HCT116 (cell line): ENCODE measurements around the gene CCSER1. TPM values are rescaled to one million over a fixed set of nuclear protein-coding genes. Genes with fewer than 3 reads are reported as not detected.

Source experiments
- ATAC-seq: fragments of 200-7000 bp; cut with Tn5 transposase; 2 replicates; pipeline ENCODE4 v1.9.1; 2020; ENCODE audit warnings: mild to moderate bottlenecking, moderate library complexity
- BruUV-seq: library from RNA; stranded (reverse); fragments of 400-500 nt; replicated peaks from 2 replicates; lab custom pipeline; 2021; lab: Mats Ljungman, UMichigan
- CTCF ChIA-PET: fragments of 300-600 bp; sonication (Branson Sonifier 250); formaldehyde crosslinking; loops from one replicate; lab custom pipeline; 2021; ENCODE audit warnings: antibody characterized with exemption; lab: Charles Lee
- POLR2A ChIA-PET: fragments of 300-600, 350-600 bp; sonication (Branson Sonifier 250); formaldehyde crosslinking; loops from one replicate; lab custom pipeline; 2021; ENCODE audit warnings: antibody characterized with exemption; lab: Charles Lee
- RAD21 ChIA-PET, 2 experiments: fragments of 300-600 bp; sonication (Branson Sonifier 250); formaldehyde crosslinking; loops; one replicate each; lab custom pipeline; 2023; ENCODE audit warnings: low total read pairs in 2 of 2; ENCODE audit not compliant: uncharacterized antibody in 2 of 2, unreplicated experiment in 2 of 2, low non-redundant PET in 1 of 2; lab: Charles Lee
- DNase-seq: peaks from one replicate; pipeline ENCODE4 v3.0.0-alpha.2; 2010; ENCODE audit warnings: low read depth, low spot score
- H2AFZ ChIP-seq: fragments of 200-600 bp; shearing (Covaris generic), sonication (generic); 2 replicates; pipeline ENCODE4 v1.6.1; 2017; ENCODE audit warnings: low read depth, mixed run types, mixed read lengths, antibody characterized with exemption, low read length; ENCODE audit not compliant: poor library complexity, severe bottlenecking
- H3K27ac ChIP-seq: 2 replicates; pipeline ENCODE4 v1.5.1; 2012; ENCODE audit warnings: low read depth, low read length
- H3K27me3 ChIP-seq: fragments of 200-600 bp; sonication (generic); 2 replicates; pipeline ENCODE4 v1.6.1; 2016; ENCODE audit warnings: mixed run types, low read length, mixed read lengths; ENCODE audit not compliant: insufficient read depth
- H3K36me3 ChIP-seq, 2 experiments: fragments of 200-500 bp in 1 of 2; fragments of 200-600 bp in 1 of 2; sonication (Bioruptor generic) in 1 of 2; sonication (generic) in 1 of 2; 2 replicates each; pipeline versions ENCODE4 v1.5.1 to v1.6.1; 2014 to 2016; ENCODE audit warnings: low read length in 2 of 2, inconsistent platforms in 1 of 2, mixed read lengths in 1 of 2, mixed run types in 1 of 2; ENCODE audit not compliant: insufficient read depth in 2 of 2, control insufficient read depth in 1 of 2
- H3K4me1 ChIP-seq, 2 experiments: fragments of 200-600 bp in 1 of 2; sonication (generic) in 1 of 2; 2 replicates each; pipeline versions ENCODE4 v1.5.1 to v1.6.1; 2012 to 2017; ENCODE audit warnings: low read length in 2 of 2, inconsistent platforms in 1 of 2, mild to moderate bottlenecking in 1 of 2, mixed read lengths in 1 of 2, mixed run types in 1 of 2, moderate library complexity in 1 of 2; ENCODE audit not compliant: insufficient read depth in 2 of 2, control insufficient read depth in 1 of 2
- H3K4me2 ChIP-seq: fragments of 200-600 bp; sonication (generic); 2 replicates; pipeline ENCODE4 v1.6.1; 2017; ENCODE audit warnings: mixed run types, low read length, mixed read lengths
- H3K4me3 ChIP-seq, 2 experiments: fragments of 200-600 bp in 1 of 2; sonication (generic) in 1 of 2; replicated peaks in 1 of 2; 2 replicates each; pipeline ENCODE4 v1.5.1; 2011 to 2016; ENCODE audit warnings: low read length in 2 of 2, control low read depth in 1 of 2, low read depth in 1 of 2, mild to moderate bottlenecking in 1 of 2, mixed read lengths in 1 of 2, mixed run types in 1 of 2
- H3K79me2 ChIP-seq: fragments of 200-600 bp; sonication (generic); 2 replicates; pipeline ENCODE4 v1.6.1; 2017; ENCODE audit warnings: mild to moderate bottlenecking, mixed run types, low read length, moderate library complexity, mixed read lengths; ENCODE audit not compliant: insufficient read depth
- H3K9ac ChIP-seq: fragments of 200-600 bp; sonication (generic); 2 replicates; pipeline ENCODE4 v1.6.1; 2016; ENCODE audit warnings: low read length, mixed read lengths
- H3K9me2 ChIP-seq: fragments of 200-600 bp; sonication (generic), shearing (Covaris generic); 2 replicates; pipeline ENCODE4 v1.6.1; 2017; ENCODE audit warnings: mixed run types, mild to moderate bottlenecking, moderate library complexity; ENCODE audit not compliant: insufficient read depth
- H3K9me3 ChIP-seq, 2 experiments: fragments of 200-500 bp in 1 of 2; fragments of 200-600 bp in 1 of 2; sonication (Bioruptor generic) in 1 of 2; sonication (generic) in 1 of 2; 2 replicates each; pipeline ENCODE4 v1.6.1; 2014 to 2017; ENCODE audit warnings: low read length in 2 of 2, mixed read lengths in 2 of 2, inconsistent platforms in 1 of 2, low read depth in 1 of 2, mild to moderate bottlenecking in 1 of 2, mixed run types in 1 of 2, moderate library complexity in 1 of 2; ENCODE audit not compliant: control insufficient read depth in 1 of 2, insufficient read depth in 1 of 2
- H4K20me1 ChIP-seq: fragments of 200-600 bp; sonication (generic), shearing (Covaris generic); 2 replicates; pipeline ENCODE4 v1.6.1; 2017; ENCODE audit warnings: mixed run types, mild to moderate bottlenecking, moderate library complexity; ENCODE audit not compliant: insufficient read depth
- CBX3 ChIP-seq: IDR thresholded peaks from 2 replicates; pipeline ENCODE4 v1.6.1; 2012; ENCODE audit warnings: low read depth
- CTCF ChIP-seq, 3 experiments: fragments of 200-600 bp in 1 of 3; sonication (generic) in 1 of 3; IDR thresholded peaks in 2 of 3; conservative IDR thresholded peaks in 1 of 3; 2 replicates each; pipeline ENCODE4 v1.5.1; 2012 to 2017; ENCODE audit warnings: low read depth in 2 of 3, low read length in 2 of 3, antibody characterized with exemption in 1 of 3, borderline replicate concordance in 1 of 3, control low read depth in 1 of 3, mild to moderate bottlenecking in 1 of 3, mixed read lengths in 1 of 3, mixed run types in 1 of 3, moderate library complexity in 1 of 3; ENCODE audit not compliant: insufficient read depth in 1 of 3
- FOSL1 ChIP-seq: IDR thresholded peaks from 2 replicates; pipeline ENCODE4 v1.6.1; 2012; ENCODE audit warnings: low read depth
- JUND ChIP-seq: IDR thresholded peaks from 2 replicates; pipeline ENCODE4 v1.6.1; 2012
- POLR2AphosphoS5 ChIP-seq: IDR thresholded peaks from 2 replicates; pipeline ENCODE4 v1.6.1; 2011; ENCODE audit warnings: mild to moderate bottlenecking, low read depth, low read length, moderate library complexity
- RAD21 ChIP-seq: IDR thresholded peaks from 2 replicates; pipeline ENCODE4 v1.6.1; 2012; ENCODE audit warnings: low read depth, mild to moderate bottlenecking
- ZBTB33 ChIP-seq: IDR thresholded peaks from 2 replicates; pipeline ENCODE4 v1.6.1; 2011; ENCODE audit warnings: mild to moderate bottlenecking, low read length, moderate library complexity; ENCODE audit not compliant: insufficient replicate concordance; ENCODE audit errors: extremely low read depth
- ZNF274 ChIP-seq: fragments of 200-500 bp; sonication (Bioruptor generic); IDR thresholded peaks from 2 replicates; pipeline ENCODE4 v1.6.1; 2014; ENCODE audit warnings: mild to moderate bottlenecking, low read depth, low read length, inconsistent platforms
- intact Hi-C: fragments of 100-400 bp; cut with micrococcal nuclease; formaldehyde crosslinking; loops from 2 replicates; pipeline ENCODE4 v1.10.0; 2022
- total RNA-seq: library from RNA; stranded (reverse); gene quantifications from one replicate; pipeline ENCODE4 v1.2.1, GENCODE V29; 2021; ENCODE audit not compliant: unreplicated experiment
- TF ChIP-seq, protein P1 (sequence below): IDR thresholded peaks from 2 replicates; pipeline ENCODE4 v1.6.1; 2012; ENCODE audit warnings: low read depth

Gene CCSER1
- total RNA-seq, 1 experiment from 2014 or later, result 6.7 TPM

DNA sequence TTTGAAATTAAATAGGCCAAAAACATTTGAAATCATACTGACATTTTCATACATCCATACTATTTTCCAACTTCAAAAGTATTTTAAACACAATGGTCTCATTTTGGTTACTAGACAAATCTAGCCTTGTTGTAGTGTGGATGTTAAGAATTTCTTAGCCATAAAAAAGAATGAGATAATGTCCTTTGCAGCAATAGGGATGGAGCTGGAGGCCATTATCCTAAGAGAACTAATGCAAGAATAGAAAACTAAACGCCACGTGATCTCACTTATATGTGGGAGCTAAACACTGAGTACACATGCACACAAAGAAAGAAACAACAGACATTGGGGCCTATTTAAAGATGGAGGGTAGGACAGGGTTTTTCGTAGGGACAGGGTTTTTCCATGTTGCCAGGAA, 153.8 kb downstream of the CCSER1 start (continued):
- TF ChIP-seq CTCF (IDR thresholded peaks at IDR 0.05 in 2 of 3, conservative IDR thresholded peaks at IDR 0.05 in 1 of 3; ENCODE audit: borderline replicate concordance in 1 of 3, insufficient read depth in 1 of 3, low read depth in 2 of 3, low read length in 2 of 3) (no peak), ZNF274 (no peak)

- ChIA-PET RAD21 (no interaction called here), CTCF (no interaction called here), POLR2A (no interaction called here)
- no peak overlapping the region for H3K27ac ChIP-seq
- ATAC-seq (no peak), DNase-seq (no peak)
- H3K9me3 ChIP-seq, result no peaks in the 10 kb centered on the region
- no peak overlapping the region for H3K9ac ChIP-seq
- no peaks in the 10 kb centered on the region for H3K4me1 ChIP-seq
- H3K36me3 ChIP-seq, result no peaks in the 10 kb centered on the region
- BruUV-seq, result no TSS peak
- H3K4me3 ChIP-seq, result no peak overlapping the region
- H2AFZ ChIP-seq, result no peak overlapping the region
- no peaks in the 10 kb centered on the region for H3K27me3 ChIP-seq
- TF ChIP-seq FOSL1 (no peak), ZBTB33 (no peak), POLR2AphosphoS5 (no peak), CBX3 (no peak), JUND (no peak), RAD21 (no peak)
- TF ChIP-seq, protein P1, sequence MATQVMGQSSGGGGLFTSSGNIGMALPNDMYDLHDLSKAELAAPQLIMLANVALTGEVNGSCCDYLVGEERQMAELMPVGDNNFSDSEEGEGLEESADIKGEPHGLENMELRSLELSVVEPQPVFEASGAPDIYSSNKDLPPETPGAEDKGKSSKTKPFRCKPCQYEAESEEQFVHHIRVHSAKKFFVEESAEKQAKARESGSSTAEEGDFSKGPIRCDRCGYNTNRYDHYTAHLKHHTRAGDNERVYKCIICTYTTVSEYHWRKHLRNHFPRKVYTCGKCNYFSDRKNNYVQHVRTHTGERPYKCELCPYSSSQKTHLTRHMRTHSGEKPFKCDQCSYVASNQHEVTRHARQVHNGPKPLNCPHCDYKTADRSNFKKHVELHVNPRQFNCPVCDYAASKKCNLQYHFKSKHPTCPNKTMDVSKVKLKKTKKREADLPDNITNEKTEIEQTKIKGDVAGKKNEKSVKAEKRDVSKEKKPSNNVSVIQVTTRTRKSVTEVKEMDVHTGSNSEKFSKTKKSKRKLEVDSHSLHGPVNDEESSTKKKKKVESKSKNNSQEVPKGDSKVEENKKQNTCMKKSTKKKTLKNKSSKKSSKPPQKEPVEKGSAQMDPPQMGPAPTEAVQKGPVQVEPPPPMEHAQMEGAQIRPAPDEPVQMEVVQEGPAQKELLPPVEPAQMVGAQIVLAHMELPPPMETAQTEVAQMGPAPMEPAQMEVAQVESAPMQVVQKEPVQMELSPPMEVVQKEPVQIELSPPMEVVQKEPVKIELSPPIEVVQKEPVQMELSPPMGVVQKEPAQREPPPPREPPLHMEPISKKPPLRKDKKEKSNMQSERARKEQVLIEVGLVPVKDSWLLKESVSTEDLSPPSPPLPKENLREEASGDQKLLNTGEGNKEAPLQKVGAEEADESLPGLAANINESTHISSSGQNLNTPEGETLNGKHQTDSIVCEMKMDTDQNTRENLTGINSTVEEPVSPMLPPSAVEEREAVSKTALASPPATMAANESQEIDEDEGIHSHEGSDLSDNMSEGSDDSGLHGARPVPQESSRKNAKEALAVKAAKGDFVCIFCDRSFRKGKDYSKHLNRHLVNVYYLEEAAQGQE, result no peak
- TF ChIP-seq, all 23 proteins: peak for 0
- intact Hi-C loops, result no loop called here
- H3K9me2 ChIP-seq, result 0 out of 2 replicates have a peak, but pooled peaks cover 3% of the 10 kb centered on the region
- no peaks in the 10 kb centered on the region for H4K20me1 ChIP-seq
- no peak overlapping the region for H3K4me2 ChIP-seq
- no peaks in the 10 kb centered on the region for H3K79me2 ChIP-seq
Measured at GRCh38 chr4:90281541-90282355, 154.6 kb downstream of the CCSER1 start.
